WTC11 (cell line): ENCODE measurements around the gene NFIX. TPM values are rescaled to one million over a fixed set of nuclear protein-coding genes. Genes with fewer than 3 reads are reported as not detected.

ENCODE experiments used
- ATAC-seq: fragments of 200-7000 bp; cut with Tn5 transposase; 2 replicates; pipeline ENCODE4 v1.10.0; 2021; ENCODE audit warnings: mild to moderate bottlenecking, moderate library complexity
- CTCF ChIA-PET: fragments of 300-600 bp; sonication (Branson Sonifier 250); formaldehyde crosslinking; loops from one replicate; lab custom pipeline; 2021; ENCODE audit warnings: antibody characterized with exemption; lab: Charles Lee
- POLR2A ChIA-PET: fragments of 350-600 bp; sonication (Branson Sonifier 250); formaldehyde crosslinking; loops from one replicate; lab custom pipeline; 2021; ENCODE audit warnings: antibody characterized with exemption; lab: Charles Lee
- DNase-seq: peaks from one replicate; pipeline ENCODE4 v3.0.0; 2021; ENCODE audit warnings: low spot score
- H3K27ac Mint-ChIP-seq: 2 replicates; pipeline ENCODE4 v1.8.0; 2021; ENCODE audit warnings: mixed read lengths
- H3K27me3 Mint-ChIP-seq: 2 replicates; pipeline ENCODE4 v1.8.0; 2021; ENCODE audit warnings: low read depth, mild to moderate bottlenecking, moderate library complexity, mixed read lengths
- H3K36me3 Mint-ChIP-seq: 2 replicates; pipeline ENCODE4 v1.8.0; 2021; ENCODE audit warnings: mixed read lengths
- H3K4me1 Mint-ChIP-seq: 2 replicates; pipeline ENCODE4 v1.8.0; 2022; ENCODE audit warnings: mixed read lengths
- H3K4me3 Mint-ChIP-seq: 2 replicates; pipeline ENCODE4 v1.8.0; 2021; ENCODE audit warnings: mild to moderate bottlenecking, moderate library complexity, mixed read lengths
- H3K9me3 Mint-ChIP-seq: 2 replicates; pipeline ENCODE4 v1.8.0; 2021; ENCODE audit warnings: mixed read lengths
- AR ChIP-seq: fragments of 250-450 bp; sonication (Bioruptor Pico); IDR thresholded peaks from 2 replicates; pipeline ENCODE4 v1.9.0; 2021; ENCODE audit warnings: mild to moderate bottlenecking
- CBFB ChIP-seq: sonication (generic); formaldehyde crosslinking; IDR thresholded peaks from 2 replicates; pipeline ENCODE4 v1.8.1; 2022; ENCODE audit warnings: mild to moderate bottlenecking, low read depth, missing genetic modification reagents
- FOXK1 ChIP-seq: sonication (generic); formaldehyde crosslinking; IDR thresholded peaks from 2 replicates; pipeline ENCODE4 v1.8.0; 2022; ENCODE audit warnings: mild to moderate bottlenecking, moderate library complexity, missing genetic modification reagents
- FOXP1 ChIP-seq: sonication (generic); formaldehyde crosslinking; IDR thresholded peaks from 2 replicates; pipeline ENCODE4 v1.8.0; 2022; ENCODE audit warnings: missing genetic modification reagents, mild to moderate bottlenecking, moderate library complexity, borderline replicate concordance
- GTF2I ChIP-seq: fragments of 250-450 bp; sonication (Bioruptor Pico); conservative IDR thresholded peaks from 2 replicates; pipeline ENCODE4 v1.4.0; 2021; ENCODE audit warnings: mild to moderate bottlenecking
- IRF2 ChIP-seq: sonication (generic); formaldehyde crosslinking; IDR thresholded peaks from 2 replicates; pipeline ENCODE4 v1.8.0; 2022; ENCODE audit warnings: low read depth, missing genetic modification reagents, borderline replicate concordance
- NFE2L1 ChIP-seq: sonication (generic); formaldehyde crosslinking; IDR thresholded peaks from 2 replicates; pipeline ENCODE4 v1.8.1; 2023; ENCODE audit warnings: missing genetic modification reagents
- NR1H2 ChIP-seq: sonication (generic); formaldehyde crosslinking; IDR thresholded peaks from 2 replicates; pipeline ENCODE4 v1.9.0; 2021; ENCODE audit warnings: mild to moderate bottlenecking, moderate library complexity, missing genetic modification reagents
- NR3C1 ChIP-seq: sonication (generic); formaldehyde crosslinking; conservative IDR thresholded peaks from 2 replicates; pipeline ENCODE4 v1.8.1; 2023; ENCODE audit warnings: low read depth, mild to moderate bottlenecking, missing genetic modification reagents
- PREB ChIP-seq: sonication (generic); formaldehyde crosslinking; IDR thresholded peaks from 2 replicates; pipeline ENCODE4 v1.8.1; 2022; ENCODE audit warnings: mild to moderate bottlenecking, missing genetic modification reagents, moderate library complexity, borderline replicate concordance
- RORB ChIP-seq: fragments of 250-450 bp; sonication (Bioruptor Pico); IDR thresholded peaks from 2 replicates; pipeline ENCODE4 v1.9.0; 2021; ENCODE audit warnings: mild to moderate bottlenecking
- SP1 ChIP-seq: sonication (generic); formaldehyde crosslinking; conservative IDR thresholded peaks from 2 replicates; pipeline ENCODE4 v1.8.1; 2022; ENCODE audit warnings: missing genetic modification reagents
- STAT6 ChIP-seq: sonication (generic); formaldehyde crosslinking; conservative IDR thresholded peaks from 2 replicates; pipeline ENCODE4 v1.8.1; 2023; ENCODE audit warnings: mild to moderate bottlenecking, low read depth, missing genetic modification reagents, moderate library complexity
- TCF7 ChIP-seq: sonication (generic); formaldehyde crosslinking; IDR thresholded peaks from 2 replicates; pipeline ENCODE4 v1.8.0; 2022; ENCODE audit warnings: mild to moderate bottlenecking, low read depth, missing genetic modification reagents, moderate library complexity
- ZNF232 ChIP-seq: sonication (generic); formaldehyde crosslinking; IDR thresholded peaks from 2 replicates; pipeline ENCODE4 v1.8.0; 2022; ENCODE audit warnings: mild to moderate bottlenecking, missing genetic modification reagents
- ZNF396 ChIP-seq: fragments of 250-450 bp; sonication (Bioruptor Pico); IDR thresholded peaks from 2 replicates; pipeline ENCODE4 v1.8.0; 2021; ENCODE audit warnings: mild to moderate bottlenecking, moderate library complexity, borderline replicate concordance
- ZSCAN18 ChIP-seq: fragments of 250-450 bp; sonication (Bioruptor Pico); IDR thresholded peaks from 2 replicates; pipeline ENCODE4 v2.1.2; 2022; ENCODE audit warnings: mild to moderate bottlenecking, moderate library complexity
- total RNA-seq: library from RNA; stranded (reverse); gene quantifications from 3 replicates; pipeline ENCODE4 v1.2.3, GENCODE V29; 2021
- TF ChIP-seq, protein P1 (sequence below): sonication (generic); formaldehyde crosslinking; IDR thresholded peaks from 2 replicates; pipeline ENCODE4 v1.8.0; 2022; ENCODE audit warnings: mild to moderate bottlenecking, missing genetic modification reagents
- TF ChIP-seq, protein P2 (sequence below): sonication (generic); formaldehyde crosslinking; IDR thresholded peaks from 2 replicates; pipeline ENCODE4 v1.8.1; 2022; ENCODE audit warnings: missing genetic modification reagents, borderline replicate concordance

NFIX gene
- total RNA-seq, 1 experiment from 2014 or later = 1.4 TPM

GRCh38 chr19:13083627-13084026 lies 88.4 kb downstream of the NFIX start (continued):
- TF ChIP-seq, protein P1, sequence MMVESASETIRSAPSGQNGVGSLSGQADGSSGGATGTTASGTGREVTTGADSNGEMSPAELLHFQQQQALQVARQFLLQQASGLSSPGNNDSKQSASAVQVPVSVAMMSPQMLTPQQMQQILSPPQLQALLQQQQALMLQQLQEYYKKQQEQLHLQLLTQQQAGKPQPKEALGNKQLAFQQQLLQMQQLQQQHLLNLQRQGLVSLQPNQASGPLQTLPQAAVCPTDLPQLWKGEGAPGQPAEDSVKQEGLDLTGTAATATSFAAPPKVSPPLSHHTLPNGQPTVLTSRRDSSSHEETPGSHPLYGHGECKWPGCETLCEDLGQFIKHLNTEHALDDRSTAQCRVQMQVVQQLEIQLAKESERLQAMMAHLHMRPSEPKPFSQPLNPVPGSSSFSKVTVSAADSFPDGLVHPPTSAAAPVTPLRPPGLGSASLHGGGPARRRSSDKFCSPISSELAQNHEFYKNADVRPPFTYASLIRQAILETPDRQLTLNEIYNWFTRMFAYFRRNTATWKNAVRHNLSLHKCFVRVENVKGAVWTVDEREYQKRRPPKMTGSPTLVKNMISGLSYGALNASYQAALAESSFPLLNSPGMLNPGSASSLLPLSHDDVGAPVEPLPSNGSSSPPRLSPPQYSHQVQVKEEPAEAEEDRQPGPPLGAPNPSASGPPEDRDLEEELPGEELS (CRISPR knock-in tag) = no peak
- no peak for TF ChIP-seq NR3C1 (CRISPR knock-in tag)
- no peak for TF ChIP-seq FOXP1
- TF ChIP-seq, protein P2, sequence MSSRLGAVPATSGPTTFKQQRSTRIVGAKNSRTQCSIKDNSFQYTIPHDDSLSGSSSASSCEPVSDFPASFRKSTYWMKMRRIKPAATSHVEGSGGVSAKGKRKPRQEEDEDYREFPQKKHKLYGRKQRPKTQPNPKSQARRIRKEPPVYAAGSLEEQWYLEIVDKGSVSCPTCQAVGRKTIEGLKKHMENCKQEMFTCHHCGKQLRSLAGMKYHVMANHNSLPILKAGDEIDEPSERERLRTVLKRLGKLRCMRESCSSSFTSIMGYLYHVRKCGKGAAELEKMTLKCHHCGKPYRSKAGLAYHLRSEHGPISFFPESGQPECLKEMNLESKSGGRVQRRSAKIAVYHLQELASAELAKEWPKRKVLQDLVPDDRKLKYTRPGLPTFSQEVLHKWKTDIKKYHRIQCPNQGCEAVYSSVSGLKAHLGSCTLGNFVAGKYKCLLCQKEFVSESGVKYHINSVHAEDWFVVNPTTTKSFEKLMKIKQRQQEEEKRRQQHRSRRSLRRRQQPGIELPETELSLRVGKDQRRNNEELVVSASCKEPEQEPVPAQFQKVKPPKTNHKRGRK (CRISPR knock-in tag) = no peak
- TF ChIP-seq PREB (CRISPR knock-in tag) = no peak

GRCh38 chr19:13085666-13086065 lies 90.4 kb downstream of the NFIX start:
- peaks cover 12% of the 10 kb centered on the region for H3K27me3 Mint-ChIP-seq
- no peaks in the 10 kb centered on the region for H3K36me3 Mint-ChIP-seq
- no peaks in the 10 kb centered on the region for H3K9me3 Mint-ChIP-seq
- CTCF ChIA-PET = interaction anchor here (0.5 to 20.5 kb wide), 10 partner anchors 8 to 120 kb away, joined by 3 to 294 read pairs (median 8); no protein-coding TSS in a partner anchor
- peaks cover 25% of the 10 kb centered on the region for H3K4me1 Mint-ChIP-seq
- DNase-seq = no peak
- ATAC-seq = no peak
- POLR2A ChIA-PET = no interaction called here
- TF ChIP-seq FOXP1 = no peak
- TF ChIP-seq IRF2 = no peak
- H3K4me3 Mint-ChIP-seq = no peak overlapping the region
- H3K27ac Mint-ChIP-seq = peak overlapping the region; percentile 17

DNA sequence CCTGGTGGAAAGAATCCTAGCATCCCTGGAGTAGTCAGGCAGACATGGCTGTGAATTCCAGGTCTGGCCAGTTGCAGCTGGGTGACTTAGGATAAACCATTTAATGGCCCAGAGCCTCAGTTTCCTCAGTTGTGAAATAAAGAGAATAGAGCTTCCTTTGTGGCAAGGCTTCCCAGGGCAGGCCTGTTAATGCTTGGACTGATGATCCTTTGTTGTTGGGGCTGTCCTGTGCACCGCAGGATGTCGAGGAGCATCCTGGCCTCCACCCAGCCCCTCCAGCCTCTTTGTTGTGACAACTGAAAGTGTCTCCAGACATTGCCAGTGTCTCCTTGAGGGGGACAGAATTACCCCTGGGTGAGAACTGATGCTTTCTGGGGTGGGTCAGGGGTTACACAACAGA lies 91.1 kb downstream of the NFIX start:
- CTCF ChIA-PET = interaction anchor here (1.0 to 20.5 kb wide), 8 partner anchors 8 to 121 kb away, joined by 4 to 294 read pairs (median 12); no protein-coding TSS in a partner anchor
- TF ChIP-seq ZNF232 = no peak
- no peak for TF ChIP-seq FOXK1 (CRISPR knock-in tag)
- no peak for TF ChIP-seq AR
- TF ChIP-seq RORB = no peak
- TF ChIP-seq NFE2L1 (CRISPR knock-in tag) = no peak
- no peak for TF ChIP-seq TCF7 (CRISPR knock-in tag)
- TF ChIP-seq ZNF396 (CRISPR knock-in tag) = no peak
- no peak for TF ChIP-seq SP1 (CRISPR knock-in tag)
- TF ChIP-seq ZSCAN18 (CRISPR knock-in tag) = no peak
- TF ChIP-seq NR1H2 (CRISPR knock-in tag) = no peak
- no peak for TF ChIP-seq STAT6 (CRISPR knock-in tag)
- no peak for TF ChIP-seq GTF2I (CRISPR knock-in tag)
- no peak for TF ChIP-seq CBFB
- DNase-seq (no peak), ATAC-seq (no peak)
- Mint-ChIP-seq H3K36me3 (no peaks in the 10 kb centered on the region), H3K4me3 (no peak overlapping the region), H3K4me1 (peaks cover 31% of the 10 kb centered on the region), H3K9me3 (no peaks in the 10 kb centered on the region), H3K27me3 (peaks cover 17% of the 10 kb centered on the region), H3K27ac (no peak overlapping the region)
- POLR2A ChIA-PET = no interaction called here
